Activated CD4-positive, alpha-beta T cell treated with anti-CD3 and anti-CD28 coated beads for 4 hours (primary cell): Measurements from ENCODE around the gene AKAP8L.
"Not testable (repeated sequence)": the region's sequence is repeated elsewhere in the genome, so short reads cannot be mapped to it uniquely, and the experiment has no call there.

Source experiments
- DNase-seq, 2 donors: peaks; one replicate each; pipeline ENCODE4 v3.0.0-alpha.2; 2020

The AKAP8L gene

GRCh38 chr19:15379083-15379998, 39.4 kb downstream of the AKAP8L start, which contains the start of gene AKAP8:
TSS of gene AKAP8 (minus strand) at chr19:15379787. CDS start at chr19:15379731, 56 bp downstream.
- peak; percentile 97 to 99 for DNase-seq

DNA sequence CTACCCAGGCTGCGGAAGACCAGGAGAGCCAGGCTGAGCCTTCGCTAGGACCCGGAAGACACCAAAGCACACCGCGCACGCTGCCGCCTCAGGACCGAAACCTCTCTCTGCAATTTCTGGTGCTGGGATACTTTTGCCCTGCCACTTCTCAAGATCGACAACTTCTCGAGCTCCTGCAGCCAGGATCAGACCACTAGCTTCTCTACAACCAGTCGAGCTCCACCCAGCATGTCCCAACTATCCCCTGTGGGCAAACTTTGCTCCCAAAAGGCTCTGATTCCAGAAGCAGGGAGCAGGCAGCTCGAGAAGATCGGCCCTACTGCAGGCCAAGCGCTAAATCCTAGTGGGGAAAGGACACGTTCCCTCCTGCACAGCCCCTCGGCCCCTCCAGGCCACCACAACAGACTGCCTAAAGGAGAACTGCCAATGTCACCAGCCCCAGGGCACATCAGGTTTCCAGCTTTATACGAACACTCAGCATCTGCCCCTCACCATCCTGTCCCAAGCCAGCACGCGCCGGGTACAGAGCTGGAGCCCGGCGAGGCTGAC, 40.2 kb downstream of the AKAP8L start:
- DNase-seq: peak; percentile 45 to 52

- DNase-seq: no peak
Observed at GRCh38 chr19:15374796-15375440, 43.9 kb downstream of the AKAP8L start.

GRCh38 chr19:15374105-15374651, 44.6 kb downstream of the AKAP8L start:
- DNase-seq: no peak

DNA sequence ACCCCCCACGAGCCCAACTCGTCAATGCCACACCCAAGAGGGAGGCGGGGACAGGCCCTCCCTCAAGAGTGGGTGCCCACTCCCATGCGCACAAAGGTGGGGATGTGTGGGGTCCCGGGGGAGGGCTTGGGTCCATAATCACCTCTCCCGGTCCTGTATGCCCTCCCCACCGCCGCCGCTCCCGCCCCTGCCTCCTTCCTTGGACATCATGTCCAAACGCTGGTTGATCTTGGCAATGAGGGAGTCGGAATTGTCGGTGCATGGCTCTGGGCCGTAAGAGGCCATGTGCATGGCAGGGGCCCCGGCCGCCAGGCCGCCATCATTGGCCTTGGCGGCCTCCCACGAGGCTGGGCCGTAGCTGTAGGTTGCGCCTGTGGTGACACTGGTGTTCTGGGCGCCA, 45.1 kb downstream of the AKAP8L start:
- DNase-seq: no peak

GRCh38 chr19:15372891-15373301, 45.9 kb downstream of the AKAP8L start:
- no peak for DNase-seq

DNA sequence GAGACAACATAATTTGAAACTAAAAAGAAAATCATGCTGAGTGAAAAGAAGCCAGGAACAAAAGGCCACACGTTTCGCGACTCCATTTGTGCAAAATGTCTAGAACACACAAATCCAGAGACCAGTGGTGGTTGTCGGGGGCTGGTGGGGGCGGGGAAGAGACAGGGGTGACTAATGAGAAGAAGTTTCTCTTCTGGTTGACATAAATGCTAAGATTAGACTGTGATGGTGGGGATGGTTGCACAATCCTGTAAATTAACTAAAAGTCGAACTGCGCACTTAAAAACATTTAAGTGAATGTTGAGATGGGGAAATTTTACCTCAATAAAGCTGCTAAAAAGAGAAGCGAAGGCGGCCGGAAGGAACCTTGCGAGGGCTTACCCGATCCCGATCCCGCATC, 46.3 kb downstream of the AKAP8L start:
- no peak for DNase-seq

DNA sequence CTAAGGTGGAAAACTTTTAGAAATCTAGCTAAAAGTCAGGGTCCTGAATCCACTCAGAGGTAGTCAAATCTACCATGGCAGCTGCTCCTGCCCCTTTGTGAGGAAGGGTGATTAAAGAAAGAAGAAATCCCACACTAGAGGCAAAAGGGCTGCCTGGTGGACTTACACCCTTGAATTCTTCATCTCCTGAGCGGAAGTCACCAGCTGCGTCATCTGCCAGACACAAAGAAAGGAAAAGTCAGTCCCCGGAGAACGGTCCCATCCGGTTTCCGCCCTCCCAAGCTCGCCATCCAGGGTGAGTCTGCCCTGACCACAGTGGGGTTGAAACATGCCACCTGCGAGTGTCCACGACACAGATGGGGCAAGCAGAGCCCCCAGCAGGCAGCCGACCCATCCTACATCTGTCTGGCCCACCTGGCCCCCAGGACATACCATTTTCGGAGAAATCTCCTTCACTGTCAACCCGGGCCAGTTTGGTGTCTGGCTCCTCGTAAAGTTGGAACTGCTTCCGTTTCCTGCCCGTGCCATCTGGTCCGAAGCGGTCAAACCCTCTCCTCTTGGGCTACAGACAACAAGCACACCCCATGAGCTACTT, 46.9 kb downstream of the AKAP8L start:
- DNase-seq: no peak

GRCh38 chr19:15371119-15371518, 47.7 kb downstream of the AKAP8L start:
- no peak for DNase-seq

DNA sequence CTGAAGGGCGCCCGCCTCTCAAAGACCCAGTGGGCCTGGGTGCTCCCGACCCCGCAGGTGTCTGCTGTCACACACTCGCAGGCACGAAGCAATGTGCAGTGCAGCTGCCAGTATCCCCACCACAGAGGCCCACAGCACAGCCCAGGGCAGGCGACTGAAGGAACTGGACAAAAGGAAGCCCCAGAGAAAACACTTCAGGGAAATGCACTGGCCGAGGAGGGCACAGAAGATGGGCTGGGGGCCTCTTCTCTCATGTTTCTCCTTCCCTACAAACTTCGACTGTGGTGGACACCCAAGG, 49.2 kb downstream of the AKAP8L start:
- DNase-seq: no peak

GRCh38 chr19:15368798-15369593, 49.8 kb downstream of the AKAP8L start:
- DNase-seq: no peak

- no peak for DNase-seq
Observed at GRCh38 chr19:15368051-15368632, 50.6 kb downstream of the AKAP8L start.

DNA sequence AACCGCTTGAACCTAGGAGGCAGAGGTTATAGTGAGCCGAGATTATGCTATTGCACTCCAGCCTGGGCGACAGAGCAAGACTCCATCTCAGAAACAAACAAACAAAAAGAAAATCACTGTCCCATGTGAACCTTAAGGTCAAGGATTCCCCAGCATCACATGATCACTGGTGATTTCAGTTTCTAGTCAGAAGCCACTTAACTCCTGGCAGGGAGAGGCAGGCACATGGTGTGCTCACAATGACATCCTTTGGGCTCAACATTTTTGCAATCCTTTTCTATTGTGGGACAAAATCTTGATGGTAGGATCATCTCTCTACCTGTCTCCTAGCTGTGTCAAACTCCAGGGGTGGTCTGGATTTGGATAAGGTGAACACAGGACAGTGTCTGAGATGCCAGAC, 51.3 kb downstream of the AKAP8L start:
- DNase-seq: no peak

GRCh38 chr19:15365264-15365663, 53.5 kb downstream of the AKAP8L start:
- DNase-seq: no peak

DNA sequence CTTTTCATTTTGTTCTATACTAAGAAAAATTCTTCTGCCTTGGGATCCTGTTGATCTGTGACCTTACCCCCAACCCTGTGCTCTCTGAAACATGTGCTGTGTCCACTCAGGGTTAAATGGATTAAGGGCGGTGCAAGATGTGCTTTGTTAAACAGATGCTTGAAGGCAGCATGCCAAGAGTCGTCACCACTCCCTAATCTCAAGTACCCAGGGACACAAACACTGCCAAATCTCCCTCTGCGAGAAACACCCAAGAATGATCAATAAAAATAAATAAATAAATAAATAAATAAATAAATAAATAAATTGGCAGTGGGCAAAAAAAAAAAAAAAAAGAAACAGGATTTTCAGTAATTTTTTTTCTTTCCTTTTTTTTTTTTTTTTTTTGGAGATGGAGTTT, 55.0 kb downstream of the AKAP8L start:
- not testable (repeated sequence) for DNase-seq

- not testable (repeated sequence) for DNase-seq
Observed at GRCh38 chr19:15363048-15363447, 55.7 kb downstream of the AKAP8L start.

- not testable (repeated sequence) for DNase-seq
Observed at GRCh38 chr19:15360015-15360414, 58.8 kb downstream of the AKAP8L start.

- no peak for DNase-seq
Observed at GRCh38 chr19:15358918-15359317, 59.9 kb downstream of the AKAP8L start.

DNA sequence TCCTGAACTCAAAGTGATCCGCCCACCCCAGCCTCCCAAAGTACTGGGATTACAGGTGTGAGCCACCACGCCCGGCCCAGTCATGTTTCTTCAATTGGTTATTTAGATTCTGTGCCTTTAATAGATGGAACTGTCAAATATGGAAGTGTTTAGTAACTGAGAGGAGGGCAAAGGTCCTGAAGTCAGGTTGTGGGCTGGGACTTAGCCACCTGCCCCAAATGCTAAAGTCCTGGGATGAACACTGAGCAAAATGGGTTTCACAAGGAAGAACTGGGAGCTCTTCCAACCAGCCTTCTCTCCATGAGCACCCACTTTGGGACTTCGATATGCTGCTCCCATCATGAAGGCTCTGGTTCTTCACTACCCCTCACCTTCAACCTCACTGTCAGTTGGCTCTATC, 60.9 kb downstream of the AKAP8L start:
- no peak for DNase-seq

- no peak for DNase-seq
Observed at GRCh38 chr19:15354566-15355296, 64.1 kb downstream of the AKAP8L start.

- DNase-seq: no peak
Observed at GRCh38 chr19:15353908-15354307, 64.9 kb downstream of the AKAP8L start.
